IPS-NIHi7 (cell line): ENCODE data around the gene TIMP2.
"Not testable (repeated sequence)": the region's sequence is repeated elsewhere in the genome, so short reads cannot be mapped to it uniquely, and the experiment has no call there.

Source experiments
- DNase-seq: peaks from one replicate; pipeline ENCODE4 v3.0.0; 2012; ENCODE audit warnings: mixed read lengths; ENCODE audit errors: extremely low spot score

TIMP2 gene

DNA sequence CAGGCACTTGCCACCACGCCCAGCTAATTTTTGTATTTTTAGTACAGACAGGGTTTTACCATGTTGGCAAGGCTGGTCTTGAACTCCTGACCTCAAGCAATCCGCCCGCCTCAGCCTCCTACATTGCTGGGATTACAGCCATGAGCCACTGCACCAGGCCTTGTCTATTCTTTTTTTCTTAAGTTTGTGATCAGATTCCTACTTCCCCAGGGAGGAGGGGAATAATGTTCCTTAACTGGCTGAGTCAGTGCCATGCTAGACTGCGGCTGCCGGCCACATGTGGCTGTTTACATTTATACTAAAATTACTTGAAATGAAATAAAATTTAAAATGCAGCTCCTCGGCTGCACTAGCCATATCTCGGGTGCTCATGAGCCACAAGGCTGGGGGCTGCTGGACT, 56.8 kb downstream of the TIMP2 start:
- no peak for DNase-seq

- not testable (repeated sequence) for DNase-seq
Measured at GRCh38 chr17:78867046-78867445, 58.1 kb downstream of the TIMP2 start.

DNA sequence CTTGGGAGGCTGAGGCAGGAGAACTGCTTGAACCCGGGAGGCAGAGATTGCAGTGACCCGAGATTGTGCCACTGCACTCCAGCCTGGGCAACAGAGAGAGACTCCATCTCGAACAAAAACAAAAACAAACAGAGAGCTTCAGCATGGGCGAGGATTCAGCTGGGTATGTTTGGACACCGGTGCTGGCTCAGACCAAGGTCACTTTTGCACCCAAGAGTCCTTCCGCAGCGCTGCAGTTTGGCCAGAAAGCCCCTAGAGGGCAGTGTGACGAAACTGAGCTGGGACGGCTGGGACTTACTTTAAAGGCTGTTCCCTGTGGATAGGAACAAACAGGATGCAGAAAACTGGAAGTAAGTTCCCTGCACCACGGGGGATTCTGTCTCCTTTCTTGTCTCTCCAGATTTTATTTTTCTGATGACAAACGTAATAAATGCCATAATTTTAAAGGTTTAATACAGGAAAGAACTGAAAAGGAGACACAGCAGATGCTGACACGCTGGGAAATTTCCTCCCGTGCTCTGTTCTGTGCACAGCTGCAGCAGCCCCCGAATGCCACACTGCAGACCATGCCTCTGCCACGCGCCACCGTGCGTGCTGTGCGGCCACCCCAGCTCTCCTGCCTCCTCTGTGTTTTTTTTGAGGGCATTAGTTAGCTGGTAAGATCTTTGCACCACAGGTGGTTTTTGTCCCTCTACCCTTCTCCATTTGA, 59.4 kb downstream of the TIMP2 start:
- DNase-seq, result peak; percentile 86

- no peak for DNase-seq
Measured at GRCh38 chr17:78864117-78864516, 61.1 kb downstream of the TIMP2 start.

DNA sequence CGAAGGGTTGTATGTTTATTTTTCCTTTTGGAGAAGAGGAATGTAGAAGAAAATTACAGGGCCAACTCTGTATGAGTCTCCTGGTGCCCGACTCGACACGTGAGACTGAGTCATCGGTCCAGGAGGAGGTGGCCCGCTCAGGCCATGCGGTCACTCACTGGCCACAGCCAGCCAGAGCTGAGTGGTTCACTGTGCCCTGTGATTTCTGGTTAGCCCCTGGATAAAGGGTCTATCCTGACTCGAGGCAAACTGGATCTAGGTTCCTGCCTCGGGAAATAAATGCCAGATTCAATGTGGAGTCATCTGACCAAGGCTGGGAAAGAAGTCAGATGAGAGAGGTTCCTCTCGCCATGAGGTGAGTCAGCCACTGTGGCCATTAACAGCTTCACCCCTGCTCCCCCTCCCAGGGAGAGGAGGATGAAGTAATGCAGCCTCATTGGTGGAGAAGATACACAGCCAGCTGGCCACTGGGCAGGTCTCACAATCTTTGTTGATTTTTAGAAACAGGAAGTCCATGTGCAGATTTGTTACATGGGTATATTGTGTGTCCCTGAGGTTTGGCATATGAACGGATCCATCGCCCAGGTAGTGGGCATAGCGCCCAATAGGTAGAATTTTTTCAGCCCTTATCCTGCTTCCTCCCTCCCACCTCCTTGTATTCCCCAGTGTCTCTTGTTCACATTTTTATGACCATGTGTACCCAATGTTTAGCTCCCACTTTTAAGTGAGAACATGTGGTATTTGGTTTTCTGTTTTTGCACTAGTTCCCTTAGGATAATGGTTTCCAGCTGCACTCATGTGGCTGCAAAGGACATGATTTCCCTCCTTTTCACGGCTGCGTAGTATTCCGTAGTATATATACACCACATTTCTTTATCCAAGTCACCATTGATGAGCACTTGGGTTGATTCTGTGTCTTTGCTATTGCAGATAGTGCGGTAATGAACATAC, 62.8 kb downstream of the TIMP2 start:
- no peak for DNase-seq

GRCh38 chr17:78861229-78861628, 64.0 kb downstream of the TIMP2 start:
- no peak for DNase-seq

DNA sequence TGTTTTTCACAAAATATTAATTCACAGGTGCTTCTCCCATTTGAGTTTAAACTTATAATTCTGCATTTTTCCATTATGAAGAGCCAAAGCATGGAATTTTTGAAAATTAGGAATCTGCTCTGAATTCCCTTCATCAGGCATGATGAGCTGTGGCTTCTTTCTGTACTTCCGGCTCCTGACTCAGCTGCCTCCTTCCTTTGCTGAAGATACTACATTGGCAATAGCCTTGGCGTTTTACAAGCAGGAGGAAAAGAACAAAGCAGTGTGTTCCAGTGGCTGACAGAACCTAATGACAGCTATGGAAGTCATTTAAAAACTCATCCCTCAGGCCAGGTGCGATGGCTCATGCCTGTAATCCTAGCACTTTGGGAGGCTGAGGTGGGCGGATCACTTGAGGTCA, 66.1 kb downstream of the TIMP2 start:
- DNase-seq, result no peak

- no peak for DNase-seq
Measured at GRCh38 chr17:78857266-78857665, 67.9 kb downstream of the TIMP2 start.

DNA sequence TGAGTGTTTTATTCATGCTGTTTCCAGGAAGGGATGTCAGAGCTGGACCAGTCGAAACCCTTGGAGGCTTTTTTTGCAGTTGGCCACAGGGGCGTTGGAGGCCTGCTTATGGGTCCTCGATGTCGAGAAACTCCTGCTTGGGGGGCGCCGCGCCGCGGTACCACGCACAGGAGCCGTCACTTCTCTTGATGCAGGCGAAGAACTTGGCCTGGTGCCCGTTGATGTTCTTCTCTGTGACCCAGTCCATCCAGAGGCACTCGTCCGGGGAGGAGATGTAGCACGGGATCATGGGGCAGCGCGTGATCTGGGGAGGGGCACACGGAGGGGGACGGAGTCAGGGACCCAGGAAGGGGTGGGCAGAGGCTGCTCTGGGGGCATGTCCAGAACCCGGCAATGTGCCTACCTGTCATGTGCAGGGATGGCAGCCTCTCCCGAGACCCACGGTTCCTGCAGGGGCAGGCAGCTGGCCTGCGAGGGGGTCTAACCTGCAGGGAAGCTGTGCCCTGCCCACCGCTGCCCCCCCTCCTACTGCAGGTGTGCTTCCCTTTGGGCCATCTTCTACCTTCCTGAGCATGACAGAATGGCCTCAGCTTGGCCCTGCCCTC, 69.5 kb downstream of the TIMP2 start:
- DNase-seq, result no peak

- no peak for DNase-seq
Measured at GRCh38 chr17:78854508-78854907, 70.7 kb downstream of the TIMP2 start.

GRCh38 chr17:78853926-78854394, 71.2 kb downstream of the TIMP2 start:
- DNase-seq, result no peak

- DNase-seq, result peak; percentile 47
Measured at GRCh38 chr17:78852709-78853121, 72.5 kb downstream of the TIMP2 start.

DNA sequence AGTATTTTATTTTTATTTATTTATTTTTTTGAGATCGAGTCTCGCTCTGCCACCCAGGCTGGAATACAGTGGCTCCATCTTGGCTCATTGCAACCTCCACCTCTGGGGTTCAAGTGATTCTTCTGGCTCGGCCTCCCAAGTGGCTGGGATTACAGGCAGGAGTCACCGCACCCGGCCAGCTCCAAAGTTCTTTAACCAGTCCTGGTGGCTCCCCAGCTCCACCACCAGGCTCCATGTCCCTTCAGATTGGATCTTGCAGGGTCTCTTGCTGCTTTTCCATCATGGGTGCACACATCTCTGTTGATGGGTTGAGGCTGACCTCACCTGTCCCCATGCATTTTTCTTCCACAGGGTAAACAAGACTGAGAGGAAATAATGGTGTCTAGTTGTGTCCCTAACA, 76.2 kb downstream of the TIMP2 start:
- DNase-seq, result no peak

GRCh38 chr17:78847052-78847451, 78.1 kb downstream of the TIMP2 start:
- DNase-seq, result no peak

GRCh38 chr17:78844301-78845005, 80.7 kb downstream of the TIMP2 start:
- no peak for DNase-seq

DNA sequence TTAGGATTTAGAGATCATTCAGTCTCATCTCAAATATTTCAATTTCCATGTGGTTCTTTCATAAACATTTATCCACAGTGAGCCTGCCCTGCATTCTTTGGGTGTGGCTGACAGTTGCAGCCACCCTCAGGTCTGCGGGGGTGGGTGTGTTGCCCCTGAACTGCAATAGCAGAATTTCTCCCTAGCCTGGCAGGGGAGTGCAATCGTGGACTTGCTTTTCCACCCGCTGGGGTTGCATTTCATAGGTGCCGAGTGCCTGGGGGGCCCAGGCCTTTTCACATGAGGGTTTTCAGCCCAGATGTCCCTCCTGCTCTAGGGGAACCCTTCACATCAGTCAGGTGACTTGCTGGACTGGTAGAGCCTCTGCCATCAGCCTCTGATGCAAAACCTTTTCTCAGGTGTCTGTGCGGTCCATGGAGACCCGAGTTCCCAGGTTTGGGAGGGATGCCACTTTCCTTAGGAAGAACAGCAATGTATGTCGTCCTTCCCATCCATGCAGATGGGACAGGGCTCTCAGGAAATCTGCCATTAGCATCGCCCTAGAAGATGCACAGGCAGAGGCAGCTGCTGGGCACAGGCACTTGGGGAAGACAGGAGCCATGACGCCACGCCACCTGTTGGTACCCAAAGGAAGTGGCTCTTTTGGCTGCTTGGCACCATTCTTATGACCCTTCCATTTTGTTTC, 82.2 kb downstream of the TIMP2 start:
- peak; percentile 78 for DNase-seq

- peak; percentile 98 for DNase-seq
Measured at GRCh38 chr17:78840780-78841611, 84.2 kb downstream of the TIMP2 start, which contains the start of gene USP36. USP36 (minus strand) TSS chr17:78840814; CDS start chr17:78836363, 4,451 bp downstream.

GRCh38 chr17:78840530-78840779, 84.7 kb downstream of the TIMP2 start:
- no peak for DNase-seq

- peak; percentile 35 for DNase-seq
Measured at GRCh38 chr17:78839762-78840529, 85.2 kb downstream of the TIMP2 start.
